ENCODE data around the gene FCRL5.

DNA sequence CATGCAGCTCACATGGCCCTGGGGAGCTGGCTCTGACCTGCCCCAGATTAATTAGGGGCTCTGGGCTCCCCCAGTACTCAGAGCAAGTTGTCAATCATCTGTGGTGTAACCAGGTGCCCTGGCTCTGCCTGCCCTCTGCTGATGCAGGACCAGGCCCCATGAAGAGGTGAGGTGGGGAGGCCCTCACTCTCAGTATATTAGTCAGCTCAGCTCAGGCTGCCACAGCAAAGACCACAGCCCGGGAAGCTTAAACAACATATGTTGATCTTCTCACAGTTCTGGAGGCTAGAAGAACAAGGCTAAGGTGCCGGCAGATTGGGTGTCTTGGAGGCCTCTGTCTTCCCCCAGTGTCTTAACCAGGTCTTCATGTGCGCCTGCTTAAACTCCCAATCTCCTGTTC, 66.5 kb downstream of the FCRL5 start:
- TF ChIP-seq, protein P1, sequence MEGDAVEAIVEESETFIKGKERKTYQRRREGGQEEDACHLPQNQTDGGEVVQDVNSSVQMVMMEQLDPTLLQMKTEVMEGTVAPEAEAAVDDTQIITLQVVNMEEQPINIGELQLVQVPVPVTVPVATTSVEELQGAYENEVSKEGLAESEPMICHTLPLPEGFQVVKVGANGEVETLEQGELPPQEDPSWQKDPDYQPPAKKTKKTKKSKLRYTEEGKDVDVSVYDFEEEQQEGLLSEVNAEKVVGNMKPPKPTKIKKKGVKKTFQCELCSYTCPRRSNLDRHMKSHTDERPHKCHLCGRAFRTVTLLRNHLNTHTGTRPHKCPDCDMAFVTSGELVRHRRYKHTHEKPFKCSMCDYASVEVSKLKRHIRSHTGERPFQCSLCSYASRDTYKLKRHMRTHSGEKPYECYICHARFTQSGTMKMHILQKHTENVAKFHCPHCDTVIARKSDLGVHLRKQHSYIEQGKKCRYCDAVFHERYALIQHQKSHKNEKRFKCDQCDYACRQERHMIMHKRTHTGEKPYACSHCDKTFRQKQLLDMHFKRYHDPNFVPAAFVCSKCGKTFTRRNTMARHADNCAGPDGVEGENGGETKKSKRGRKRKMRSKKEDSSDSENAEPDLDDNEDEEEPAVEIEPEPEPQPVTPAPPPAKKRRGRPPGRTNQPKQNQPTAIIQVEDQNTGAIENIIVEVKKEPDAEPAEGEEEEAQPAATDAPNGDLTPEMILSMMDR (conservative IDR thresholded peaks at IDR 0.05; ENCODE audit: low read length): no peak
- no peak for TF ChIP-seq EZH2phosphoT487 (IDR thresholded peaks at IDR 0.05; ENCODE audit: borderline replicate concordance)
